GM08714 (cell line): ENCODE data around the gene OR2T1.

ENCODE experiments used
- H3K4me3 ChIP-seq: fragments of 200-500 bp; sonication (Bioruptor generic); 2 replicates; pipeline ENCODE4 v1.5.1; 2014; ENCODE audit warnings: mild to moderate bottlenecking, low read length, inconsistent platforms
- ZNF274 ChIP-seq: IDR thresholded peaks from 2 replicates; pipeline ENCODE4 v1.6.1; 2012; ENCODE audit warnings: mild to moderate bottlenecking, low read depth, low read length

Gene OR2T1, protein sequence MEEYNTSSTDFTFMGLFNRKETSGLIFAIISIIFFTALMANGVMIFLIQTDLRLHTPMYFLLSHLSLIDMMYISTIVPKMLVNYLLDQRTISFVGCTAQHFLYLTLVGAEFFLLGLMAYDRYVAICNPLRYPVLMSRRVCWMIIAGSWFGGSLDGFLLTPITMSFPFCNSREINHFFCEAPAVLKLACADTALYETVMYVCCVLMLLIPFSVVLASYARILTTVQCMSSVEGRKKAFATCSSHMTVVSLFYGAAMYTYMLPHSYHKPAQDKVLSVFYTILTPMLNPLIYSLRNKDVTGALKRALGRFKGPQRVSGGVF

DNA sequence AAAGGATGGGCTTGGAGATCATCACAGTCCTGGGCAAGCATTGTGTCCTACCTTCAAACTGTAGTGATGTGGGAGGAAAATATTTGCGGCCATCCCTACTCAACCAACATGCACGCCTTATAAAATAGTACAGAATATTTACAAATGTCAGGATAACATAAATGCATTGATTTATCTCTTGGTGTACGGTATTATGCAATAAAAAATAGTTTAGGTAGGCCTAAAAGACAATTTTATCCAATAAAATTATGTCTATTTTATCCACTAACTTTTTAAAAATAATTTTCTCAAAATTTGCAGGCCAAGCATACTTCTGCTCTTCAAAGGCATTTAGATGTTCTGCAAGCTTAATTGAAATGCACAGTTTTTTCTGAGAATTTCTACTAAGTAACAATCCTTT, at the start of gene OR2T1:
Gene OR2T1 (plus strand): TSS at position 301 of the 400 bp plus-strand sequence. CDS start 3,100 bp downstream, outside the sequence.
- TF ChIP-seq ZNF274, result no peak
- H3K4me3 ChIP-seq, result no peak within 1 kb of the TSS

DNA sequence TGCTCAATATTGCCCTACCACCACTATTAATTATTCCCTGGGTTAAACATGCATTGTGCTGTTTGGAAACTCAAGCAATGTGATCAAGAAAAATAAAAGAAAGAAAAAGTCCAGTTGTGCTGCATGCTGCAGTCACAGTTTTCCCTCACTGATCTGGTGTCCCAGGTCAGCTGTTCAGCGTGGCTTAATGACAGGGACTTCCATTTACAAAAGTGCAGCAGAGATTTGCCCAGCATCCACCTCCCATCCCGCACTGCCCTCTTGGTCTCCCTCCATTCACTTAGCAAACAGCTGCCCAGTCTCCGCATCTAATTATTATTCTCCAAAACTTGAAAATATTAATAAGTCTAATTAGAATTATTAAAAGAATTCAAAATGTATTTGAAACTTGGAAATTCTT, 43.4 kb upstream of the OR2T1 start:
- no peak for TF ChIP-seq ZNF274
- no peak overlapping the region for H3K4me3 ChIP-seq

DNA sequence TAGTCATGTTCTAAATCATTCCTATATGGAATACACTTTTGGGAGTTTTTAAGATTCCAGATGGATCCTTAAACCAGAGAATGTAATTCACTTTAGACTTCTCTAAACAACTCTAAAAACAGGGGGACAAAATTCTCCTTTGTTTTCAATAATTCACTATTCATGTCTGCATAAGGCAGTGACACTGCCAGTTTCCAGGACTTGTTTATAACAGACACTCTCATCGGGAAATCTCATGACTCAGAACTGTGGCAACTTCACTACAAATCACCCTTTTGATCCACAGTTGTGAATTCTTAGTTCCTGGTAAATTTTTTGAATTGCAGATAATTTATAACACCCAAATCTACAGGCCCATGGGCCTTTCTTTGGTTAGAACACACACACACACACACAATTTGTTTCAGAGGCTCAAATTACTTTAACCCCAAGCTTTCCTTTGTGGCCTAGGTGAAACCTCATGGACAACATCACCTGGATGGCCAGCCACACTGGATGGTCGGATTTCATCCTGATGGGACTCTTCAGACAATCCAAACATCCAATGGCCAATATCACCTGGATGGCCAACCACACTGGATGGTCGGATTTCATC, 41.6 kb upstream of the OR2T1 start, which contains the start of gene OR2T4:
Gene OR2T4 (plus strand): TSS at position 545 of the 595 bp plus-strand sequence. CDS start 0 bp downstream, at position 545.
- TF ChIP-seq ZNF274, result no peak
- no peak within 1 kb of the TSS for H3K4me3 ChIP-seq

DNA sequence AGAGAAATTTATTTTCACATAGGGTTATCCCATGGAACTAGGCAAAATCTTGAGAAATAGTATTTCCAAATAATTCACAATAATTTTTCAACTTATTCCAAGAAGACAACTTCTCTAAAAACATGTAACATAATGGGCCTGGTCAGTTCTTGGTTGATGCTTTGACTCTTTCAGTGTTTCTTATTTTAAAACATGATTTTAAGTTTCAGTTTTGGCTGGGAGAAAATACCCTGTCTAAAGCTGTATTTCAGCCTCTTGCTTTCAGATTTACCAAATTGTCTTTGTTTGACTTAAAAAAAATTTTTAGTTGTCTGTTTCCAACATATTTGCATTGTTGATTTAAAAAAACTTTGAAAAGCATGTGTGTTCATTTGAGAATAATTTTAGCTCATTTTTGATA, 36.2 kb upstream of the OR2T1 start:
- H3K4me3 ChIP-seq, result no peak overlapping the region
- TF ChIP-seq ZNF274, result no peak

DNA sequence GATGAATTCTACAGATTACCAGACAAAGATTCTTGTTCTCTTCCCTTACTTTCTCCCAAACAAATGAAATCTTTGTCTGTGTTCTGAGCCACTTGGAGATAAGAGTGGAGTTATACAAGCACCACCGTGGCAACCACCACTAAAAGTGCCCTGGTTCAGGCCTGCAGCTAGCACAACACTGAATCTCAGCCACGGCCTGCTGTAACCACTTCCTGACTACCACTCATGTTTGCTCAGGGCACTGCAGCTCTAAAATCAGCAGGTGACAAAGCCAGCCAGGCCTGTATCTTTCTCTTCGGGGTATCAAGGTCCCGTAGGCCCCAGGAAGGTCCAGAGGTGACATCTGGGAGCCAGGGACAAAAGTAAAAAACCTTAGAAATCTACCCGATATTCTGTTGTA, 30.5 kb upstream of the OR2T1 start:
- TF ChIP-seq ZNF274, result no peak
- H3K4me3 ChIP-seq, result no peak overlapping the region

DNA sequence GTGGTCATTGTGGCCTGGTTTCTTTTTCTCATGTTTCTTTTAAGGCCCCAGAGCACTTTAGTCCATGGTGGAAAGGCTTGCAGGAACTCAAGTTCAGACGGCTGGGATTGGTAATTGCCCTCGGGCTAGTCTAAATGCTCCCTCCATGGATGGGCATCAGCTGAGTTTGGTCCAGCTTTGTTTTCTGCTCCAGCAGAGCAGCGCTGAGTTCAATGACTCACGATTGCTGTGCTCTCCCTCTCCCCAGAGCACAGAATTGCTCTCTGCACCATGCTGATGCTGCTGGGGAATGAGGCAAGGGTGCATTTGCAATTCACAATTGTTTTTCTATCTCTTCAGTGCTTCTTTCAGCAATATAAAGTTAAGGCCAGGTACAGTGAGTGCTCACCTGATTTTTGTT, 29.1 kb upstream of the OR2T1 start:
- no peak overlapping the region for H3K4me3 ChIP-seq
- TF ChIP-seq ZNF274, result no peak

DNA sequence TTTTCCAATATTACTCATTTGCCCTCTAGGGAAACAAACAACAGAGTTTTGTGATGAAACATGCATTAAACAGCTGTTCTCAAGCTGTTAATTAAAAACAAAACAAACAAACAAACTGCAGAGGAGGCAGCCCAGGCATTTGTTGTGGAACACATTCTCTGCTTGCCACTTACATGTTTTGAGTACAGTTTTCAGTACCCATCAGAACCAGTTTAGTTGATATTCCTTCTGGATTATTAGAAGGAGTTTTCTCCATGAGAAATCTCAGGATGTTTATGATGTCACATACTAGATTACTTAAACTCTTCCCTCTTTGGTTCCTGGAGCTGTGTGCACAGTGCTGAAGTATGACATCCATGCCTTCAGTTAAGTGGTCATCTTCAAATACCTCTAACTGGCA, 27.4 kb upstream of the OR2T1 start, which contains the start of gene OR2T6:
Gene OR2T6 (plus strand): TSS at position 301 of the 400 bp plus-strand sequence. CDS start 11,863 bp downstream, outside the sequence.
- H3K4me3 ChIP-seq, result no peak within 1 kb of the TSS
- no peak for TF ChIP-seq ZNF274

DNA sequence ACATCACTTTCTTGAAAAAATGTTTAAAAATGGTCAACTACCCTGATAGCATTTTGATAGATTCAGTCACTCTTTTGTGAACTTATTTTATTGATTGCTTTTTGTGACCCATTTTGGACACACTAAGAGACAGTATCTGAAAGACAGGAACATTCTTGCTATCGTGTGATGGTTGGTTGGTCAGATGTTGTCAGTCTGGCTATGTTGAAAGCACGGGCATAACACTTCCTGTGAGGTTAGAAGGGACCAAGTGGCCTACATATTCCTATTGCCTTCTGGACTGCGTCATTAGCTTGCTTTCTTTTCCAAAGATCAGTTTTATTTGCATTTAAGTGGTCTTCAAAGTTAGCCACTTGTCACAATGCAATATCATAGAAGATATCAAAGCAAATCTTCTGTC, 25.9 kb upstream of the OR2T1 start:
- TF ChIP-seq ZNF274, result no peak
- no peak overlapping the region for H3K4me3 ChIP-seq

DNA sequence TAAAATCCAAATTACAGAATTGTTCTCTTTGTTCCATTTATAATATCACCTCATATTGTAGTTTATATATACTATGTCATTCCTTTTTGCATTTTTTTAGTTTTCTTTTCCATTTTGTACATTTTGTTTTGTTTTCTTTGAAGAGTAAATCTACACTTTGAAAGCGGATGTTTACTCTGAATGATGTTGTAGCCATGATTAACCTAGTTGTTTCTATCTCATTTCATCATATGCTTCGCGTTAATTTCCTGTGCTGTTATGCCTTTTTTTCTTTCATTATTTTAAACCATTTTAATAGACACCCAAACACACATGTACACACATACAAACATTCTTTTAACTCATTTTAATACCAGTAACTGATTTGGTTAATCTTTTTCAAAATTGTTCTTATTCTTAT, 22.0 kb upstream of the OR2T1 start:
- TF ChIP-seq ZNF274, result no peak
- no peak overlapping the region for H3K4me3 ChIP-seq

DNA sequence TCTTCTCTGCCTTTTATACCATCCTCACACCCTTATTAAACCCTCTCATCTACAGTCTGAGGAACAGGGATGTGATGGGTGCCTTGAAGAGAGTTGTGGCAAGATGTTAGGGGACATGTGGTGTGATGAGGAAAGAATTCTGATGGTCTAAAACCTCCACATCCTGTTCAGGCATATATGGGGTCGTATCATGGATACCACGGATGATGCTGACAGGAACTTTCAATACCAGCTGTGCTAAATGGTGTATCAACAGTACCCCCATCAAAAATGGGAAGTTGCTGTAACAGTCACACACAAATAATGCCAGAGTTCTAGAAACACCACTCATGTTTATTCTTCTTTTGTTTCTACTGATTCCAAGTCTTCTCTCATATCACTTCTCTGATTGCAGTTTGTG, 14.4 kb upstream of the OR2T1 start:
- no peak overlapping the region for H3K4me3 ChIP-seq
- no peak for TF ChIP-seq ZNF274

DNA sequence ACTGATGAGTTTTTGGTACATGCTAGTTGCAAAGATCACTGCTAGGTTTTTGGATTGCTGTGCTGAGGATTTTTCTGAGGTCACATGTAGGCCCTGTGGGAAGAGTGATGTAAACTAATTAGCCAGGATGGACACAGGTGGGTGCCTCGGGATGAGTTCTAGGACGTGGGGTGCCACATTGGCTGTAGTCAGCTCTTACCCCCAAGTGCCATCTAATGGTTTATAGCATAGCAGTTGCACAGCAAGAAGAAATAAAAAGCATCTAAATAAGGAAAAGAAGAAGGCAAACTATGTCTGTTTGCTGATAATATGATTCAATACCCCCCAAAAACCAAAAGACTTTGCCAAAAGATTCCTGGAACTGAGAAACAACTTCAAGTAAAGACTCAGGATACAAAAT, 9.8 kb upstream of the OR2T1 start:
- no peak for TF ChIP-seq ZNF274
- H3K4me3 ChIP-seq, result no peak overlapping the region

DNA sequence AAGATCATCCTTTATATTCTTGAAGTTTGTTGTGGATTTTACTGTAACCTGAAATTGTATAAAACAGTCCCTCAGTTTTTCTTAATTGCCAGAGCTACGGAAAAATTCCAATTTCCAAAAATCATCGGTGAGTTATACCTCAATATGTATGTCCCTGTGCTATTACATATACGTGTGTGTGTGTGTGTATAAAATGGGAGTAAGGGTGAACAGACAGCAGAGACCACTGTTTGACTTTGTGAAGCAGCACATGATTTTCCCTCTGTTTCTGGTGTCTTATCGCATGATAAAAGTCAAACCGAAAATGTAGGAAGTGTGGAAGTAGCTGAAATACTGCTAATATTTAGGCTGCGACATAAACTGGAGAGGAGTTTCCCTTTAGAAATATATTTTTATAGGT, 1.2 kb downstream of the OR2T1 start:
- no peak overlapping the region for H3K4me3 ChIP-seq
- TF ChIP-seq ZNF274, result no peak

DNA sequence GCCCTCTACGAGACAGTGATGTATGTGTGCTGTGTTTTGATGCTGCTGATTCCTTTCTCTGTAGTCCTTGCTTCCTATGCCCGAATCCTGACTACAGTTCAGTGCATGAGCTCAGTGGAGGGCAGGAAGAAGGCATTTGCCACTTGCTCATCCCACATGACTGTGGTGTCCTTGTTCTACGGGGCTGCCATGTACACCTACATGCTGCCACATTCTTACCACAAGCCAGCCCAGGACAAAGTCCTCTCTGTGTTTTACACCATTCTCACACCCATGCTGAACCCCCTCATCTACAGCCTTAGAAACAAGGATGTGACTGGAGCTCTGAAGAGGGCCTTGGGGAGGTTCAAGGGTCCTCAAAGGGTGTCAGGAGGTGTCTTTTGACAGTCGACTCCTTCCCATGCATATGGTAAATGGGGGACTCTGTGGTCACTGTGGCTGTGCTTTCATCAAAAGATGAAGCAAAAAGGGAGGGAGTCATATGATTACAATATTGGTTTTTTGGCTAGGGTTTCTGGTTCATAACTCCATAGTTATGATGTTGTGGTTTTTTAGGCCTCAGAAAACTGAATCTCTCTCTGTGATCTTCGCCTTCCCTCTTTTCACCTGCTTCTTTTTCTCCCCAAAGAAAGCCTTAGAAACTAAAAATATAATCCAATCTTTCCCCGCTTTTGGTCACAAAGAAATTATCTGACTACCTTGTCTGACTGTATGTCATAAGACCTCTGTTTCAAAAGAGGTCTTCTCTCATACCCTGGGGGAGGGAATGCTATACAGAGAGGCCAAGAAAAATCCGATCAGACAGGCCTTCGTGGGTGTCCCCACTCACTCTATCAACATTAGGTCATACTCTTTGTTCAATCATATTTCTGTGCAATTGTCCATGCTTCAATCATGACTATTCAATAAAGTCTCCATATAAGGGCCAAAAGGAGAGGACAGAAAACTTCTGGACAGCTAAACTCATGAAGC, 4.2 kb downstream of the OR2T1 start:
- no peak for TF ChIP-seq ZNF274
- H3K4me3 ChIP-seq, result no peak overlapping the region

DNA sequence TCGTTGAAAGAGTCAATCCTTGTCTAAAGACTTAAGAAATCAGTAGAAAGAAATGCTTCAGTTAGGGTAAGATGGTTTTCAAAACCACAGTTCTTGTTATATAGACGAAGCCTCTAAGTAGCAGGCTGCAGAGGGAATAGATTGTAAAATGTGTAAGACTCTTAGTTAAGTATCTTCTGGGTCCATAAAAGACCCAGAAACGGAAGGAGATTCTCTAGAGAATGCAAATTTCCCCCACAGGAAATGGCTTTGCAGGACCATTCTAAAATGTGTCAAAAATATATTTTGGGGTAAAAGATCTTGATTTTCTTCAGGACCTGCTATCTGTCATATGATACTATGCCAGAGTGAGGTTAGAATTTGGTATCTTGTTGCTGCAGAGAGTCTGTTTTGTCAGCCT, 13.4 kb downstream of the OR2T1 start:
- no peak overlapping the region for H3K4me3 ChIP-seq
- TF ChIP-seq ZNF274, result no peak
